ENCODE measurements around the gene GRIP2.

GRCh38 chr3:14450506-14450905 lies 89.6 kb downstream of the GRIP2 start:
- TF ChIP-seq CTCF (IDR thresholded peaks at IDR 0.05; ENCODE audit: low read length) (no peak), EZH2 (IDR thresholded peaks at IDR 0.05; ENCODE audit: borderline replicate concordance, low read length) (no peak)

Data from OCI-LY1 (cell line).